Upper lobe of right lung (tissue), 1 donor: ENCODE results near the gene GORASP2. TPM values are rescaled to one million over a fixed set of nuclear protein-coding genes. Genes with fewer than 3 reads are reported as not detected.

Experiments
- ATAC-seq: fragments of 200-7000 bp; cut with Tn5 transposase; one replicate; pipeline ENCODE4 v1.9.1; 2020; ENCODE audit warnings: mild to moderate bottlenecking, moderate library complexity
- DNase-seq: peaks from one replicate; pipeline ENCODE4 v3.0.0-alpha.2; 2020
- H3K27ac ChIP-seq: fragments of 200-600 bp; one replicate; pipeline ENCODE4 v1.8.0; 2022
- H3K27me3 ChIP-seq: fragments of 200-600 bp; one replicate; pipeline ENCODE4 v1.8.0; 2022; ENCODE audit warnings: mild to moderate bottlenecking
- H3K36me3 ChIP-seq: fragments of 200-600 bp; one replicate; pipeline ENCODE4 v1.8.0; 2022
- H3K4me1 ChIP-seq: fragments of 200-600 bp; one replicate; pipeline ENCODE4 v1.8.0; 2022
- H3K4me3 ChIP-seq: fragments of 200-600 bp; one replicate; pipeline ENCODE4 v1.8.0; 2022; ENCODE audit warnings: mild to moderate bottlenecking
- H3K9me3 ChIP-seq: fragments of 200-600 bp; one replicate; pipeline ENCODE4 v1.8.0; 2022
- CTCF ChIP-seq: fragments of 200-600 bp; IDR thresholded peaks from one replicate; pipeline ENCODE4 v1.8.0; 2022; ENCODE audit warnings: antibody characterized with exemption
- intact Hi-C: fragments of 100-400 bp; cut with DNase I; formaldehyde crosslinking; loops from one replicate; pipeline ENCODE4 v1.11.0; 2022
- total RNA-seq: library from RNA; stranded (reverse); fragmentation: NEBNext Ultra II Directional; extraction: Animal tissue kit (Norgen Biotek cat#: 25700); gene quantifications from one replicate; pipeline ENCODE4 v1.2.1, GENCODE V29; 2021
- donor health status: DM: no; HTN: yes; CAD: no; lungs with severe emphysema.

Gene GORASP2
- total RNA-seq, 1 donor from 2014 or later: 69.7 TPM

GRCh38 chr2:170925923-170926322 lies 3.1 kb upstream of the GORASP2 start:
- H3K4me1 ChIP-seq: peaks cover 7% of the 10 kb centered on the region
- DNase-seq (no peak), ATAC-seq (no peak)
- no peak overlapping the region for H3K27ac ChIP-seq
- intact Hi-C loops: no loop called here
- no peaks in the 10 kb centered on the region for H3K9me3 ChIP-seq
- no peak for TF ChIP-seq CTCF
- H3K36me3 ChIP-seq: no peaks in the 10 kb centered on the region
- no peak overlapping the region for H3K4me3 ChIP-seq
- no peaks in the 10 kb centered on the region for H3K27me3 ChIP-seq

- no peak for ATAC-seq
- no peaks in the 10 kb centered on the region for H3K9me3 ChIP-seq
- H3K27me3 ChIP-seq: no peaks in the 10 kb centered on the region
- H3K36me3 ChIP-seq: no peaks in the 10 kb centered on the region
- DNase-seq: no peak
- no peak overlapping the region for H3K4me3 ChIP-seq
- H3K27ac ChIP-seq: no peak overlapping the region
- H3K4me1 ChIP-seq: peaks cover 16% of the 10 kb centered on the region
- no peak for TF ChIP-seq CTCF
- intact Hi-C loops: no loop called here
Observed at GRCh38 chr2:170926743-170927297, 2.2 kb upstream of the GORASP2 start.

DNA sequence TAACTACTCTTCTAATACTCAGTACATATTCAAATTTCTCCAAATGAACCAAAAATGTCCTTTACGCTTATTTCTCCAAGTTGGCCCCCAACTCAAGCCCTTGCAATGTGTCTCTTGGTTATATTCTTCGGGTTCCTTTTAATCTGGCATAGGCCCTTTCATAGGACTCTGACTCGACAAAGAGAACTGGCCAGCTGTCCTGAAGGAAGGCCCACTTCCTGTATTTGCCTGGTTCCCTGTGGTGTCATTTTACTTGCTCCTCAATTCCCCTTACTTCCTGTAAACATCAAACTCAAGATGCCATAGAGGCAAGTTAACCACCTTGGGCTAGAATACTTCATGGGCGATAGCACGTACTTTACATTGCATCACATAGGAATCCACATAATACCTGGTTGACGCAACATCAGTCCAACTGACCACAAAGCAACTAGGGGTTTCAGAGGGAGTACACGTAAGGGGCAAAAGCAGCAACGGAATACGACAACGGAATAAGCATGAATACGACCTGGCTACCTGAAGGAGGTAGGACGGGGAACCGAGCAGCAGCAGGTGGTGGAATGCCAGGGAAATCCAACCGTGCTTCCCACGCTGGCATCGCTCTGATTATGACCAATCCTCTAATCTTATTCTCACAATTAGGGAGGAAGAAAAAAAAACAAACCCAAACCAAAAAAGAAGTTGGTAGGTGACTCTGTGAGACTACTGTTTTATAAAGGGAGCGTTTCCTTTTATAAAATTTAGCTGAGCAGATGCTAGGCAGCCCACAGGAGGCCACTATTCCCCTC lies 823 bp upstream of the GORASP2 start:
- H3K27me3 ChIP-seq: no peaks in the 10 kb centered on the region
- DNase-seq (no peak), ATAC-seq (no peak)
- H3K27ac ChIP-seq: peak overlapping the region; percentile 79
- peaks cover 27% of the 10 kb centered on the region for H3K4me1 ChIP-seq
- H3K9me3 ChIP-seq: no peaks in the 10 kb centered on the region
- no peaks in the 10 kb centered on the region for H3K36me3 ChIP-seq
- no peak for TF ChIP-seq CTCF
- peak overlapping the region; percentile 94 for H3K4me3 ChIP-seq
- intact Hi-C loops: no loop called here

GRCh38 chr2:170929686-170930050 lies 615 bp downstream of the GORASP2 start:
- Histone ChIP-seq H3K36me3 (no peaks in the 10 kb centered on the region), H3K27me3 (no peaks in the 10 kb centered on the region), H3K4me1 (peaks cover 27% of the 10 kb centered on the region), H3K9me3 (no peaks in the 10 kb centered on the region), H3K27ac (peak overlapping the region; percentile 94), H3K4me3 (peak overlapping the region; percentile 94)
- TF ChIP-seq CTCF: no peak
- DNase-seq (peak; percentile 83), ATAC-seq (peak; percentile 4)
- intact Hi-C loops: no loop called here

DNA sequence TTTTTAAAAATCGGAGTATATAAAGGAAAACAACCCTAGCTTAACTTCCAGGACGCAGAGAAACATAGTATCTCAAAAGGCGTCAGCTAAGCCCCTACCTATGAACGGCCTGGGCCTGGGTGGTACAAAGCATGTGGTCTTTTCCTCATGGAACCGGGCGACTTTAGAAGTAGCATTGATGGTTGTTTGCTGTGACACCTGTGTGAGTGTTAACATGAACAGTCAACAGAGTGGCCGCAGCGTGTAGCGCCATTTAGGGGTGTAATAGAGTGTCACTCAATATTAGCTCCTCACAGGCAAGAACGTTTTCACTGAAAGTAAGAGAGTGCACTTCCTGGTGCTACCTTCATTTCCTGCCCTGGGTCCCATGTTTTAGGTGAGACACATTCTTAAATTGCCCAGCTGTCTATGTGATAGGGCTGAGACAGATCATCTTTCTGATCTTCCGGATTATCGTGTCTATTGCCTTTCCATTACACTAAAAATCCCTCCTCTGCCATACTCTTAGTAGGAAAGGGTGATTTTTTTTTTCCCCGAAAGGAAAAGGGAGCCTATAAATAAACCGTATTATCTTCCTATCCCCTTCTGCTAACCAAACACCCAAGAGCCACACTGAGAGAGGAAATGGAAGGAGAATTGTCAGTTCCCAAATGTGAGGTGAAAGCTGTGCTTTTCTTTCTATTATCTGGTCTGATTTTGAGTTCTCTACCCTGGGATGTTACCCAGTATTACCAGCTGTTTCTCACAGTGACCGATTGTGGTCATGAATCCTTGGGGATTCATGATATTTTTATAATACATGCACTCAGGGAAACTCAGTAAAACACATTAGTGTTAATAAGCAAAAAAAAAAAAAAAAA lies 1.3 kb downstream of the GORASP2 start:
- Histone ChIP-seq H3K9me3 (no peaks in the 10 kb centered on the region), H3K27me3 (no peaks in the 10 kb centered on the region), H3K4me1 (peaks cover 27% of the 10 kb centered on the region), H3K4me3 (peak overlapping the region; percentile 94), H3K27ac (peak overlapping the region; percentile 94), H3K36me3 (peaks cover 4% of the 10 kb centered on the region)
- intact Hi-C loops: no loop called here
- DNase-seq (no peak), ATAC-seq (peak; percentile 20)
- no peak for TF ChIP-seq CTCF
